Lung (tissue), 12 donors: ENCODE data around the gene SVIL. TPM values are rescaled to one million over a fixed set of nuclear protein-coding genes. Genes with fewer than 3 reads are reported as not detected.

Experiments
- ATAC-seq: fragments of 200-7000 bp; cut with Tn5 transposase; one replicate; pipeline ENCODE4 v1.9.1; 2020; ENCODE audit warnings: moderate number of reproducible peaks; ENCODE audit not compliant: insufficient read depth, low FRiP score
- DNase-seq, 3 donors: peaks; one replicate each; pipeline ENCODE4 v3.0.0-alpha.2; 2013 to 2017
- H3K27ac ChIP-seq, 2 donors: one replicate each; pipeline ENCODE4 v1.5.1; 2013; ENCODE audit warnings: mild to moderate bottlenecking in 2 of 2, moderate library complexity in 2 of 2, control low read depth in 1 of 2, inconsistent platforms in 1 of 2, low read depth in 1 of 2, low read length in 1 of 2
- H3K27me3 ChIP-seq, 3 donors: one replicate each; pipeline ENCODE4 v1.5.1; 2013; ENCODE audit warnings: low read length in 2 of 3; ENCODE audit not compliant: control insufficient read depth in 3 of 3, insufficient read depth in 3 of 3
- H3K36me3 ChIP-seq, 4 donors: one replicate each; pipeline ENCODE4 v1.5.1; 2013; ENCODE audit warnings: low read length in 4 of 4, mild to moderate bottlenecking in 1 of 4, moderate library complexity in 1 of 4; ENCODE audit not compliant: control insufficient read depth in 4 of 4, insufficient read depth in 4 of 4
- H3K4me1 ChIP-seq, 5 donors: one replicate each; pipeline ENCODE4 v1.5.1; 2013; ENCODE audit warnings: low read length in 5 of 5, mild to moderate bottlenecking in 2 of 5, moderate library complexity in 1 of 5; ENCODE audit not compliant: control insufficient read depth in 5 of 5, insufficient read depth in 5 of 5
- H3K4me3 ChIP-seq: one replicate; pipeline ENCODE4 v1.5.1; 2013; ENCODE audit warnings: mild to moderate bottlenecking, control low read depth, moderate library complexity
- H3K9ac ChIP-seq, 2 donors: one replicate each; pipeline ENCODE4 v1.5.1; 2013; ENCODE audit warnings: low read length in 2 of 2, control low read depth in 1 of 2; ENCODE audit not compliant: insufficient read depth in 1 of 2
- H3K9me3 ChIP-seq, 4 donors: one replicate each; pipeline ENCODE4 v1.5.1; 2013; ENCODE audit warnings: low read length in 3 of 4, mild to moderate bottlenecking in 1 of 4, moderate library complexity in 1 of 4; ENCODE audit not compliant: control insufficient read depth in 4 of 4, insufficient read depth in 3 of 4
- CTCF ChIP-seq: IDR thresholded peaks from 2 replicates; pipeline ENCODE4 v1.5.1; 2012; ENCODE audit warnings: mild to moderate bottlenecking; ENCODE audit errors: control extremely low read depth, extremely low read depth
- WGBS, 2 donors: extraction: QIAGEN DNeasy Blood & Tissue Kit; methylation state at CpG; one replicate each; pipeline ENCODE4 v1.1.7; 2013; 5-methylcytosine and 5-hydroxymethylcytosine counted together
- polyA plus RNA-seq, 2 donors: library from polyadenylated mRNA; stranded (reverse); fragments of 200-250 nt; gene quantifications; one replicate each; pipeline ENCODE4 v1.2.1, GENCODE V29; 2013
- total RNA-seq, 2 donors: library from RNA; depleted of rRNA in 1 of 2; stranded (reverse); fragments of >200 nt in 1 of 2; gene quantifications; one replicate each; pipeline ENCODE4 v1.2.1, GENCODE V29; 2014 to 2021
- donor health status: control.
- donor health status: control.
- donor health status: Bipolar disorder and iron deficiency.
- donor health status: healthy.
- donor health status: DM: yes; HTN: yes; CAD: no.

Gene SVIL
- total and polyA plus RNA-seq, 4 donors: 13.6 to 117 (median 44.0) TPM

- H3K27me3 ChIP-seq: no peaks in the 10 kb centered on the region
- peak; percentile 62 to 70 (median 64) for DNase-seq
- no peak for ATAC-seq
- 52 to 53% methylated on average over 13 to 14 of the region's 14 CpGs for WGBS, 2 donors
- no peak for TF ChIP-seq CTCF
- H3K4me1 ChIP-seq: peaks cover 0 to 26% (median 6%) of the 10 kb centered on the region in 5 donors
- no peaks in the 10 kb centered on the region for H3K9me3 ChIP-seq
- peak overlapping the region in 1 of 2 donors; percentile 26 for H3K9ac ChIP-seq
- no peak overlapping the region for H3K27ac ChIP-seq
- H3K4me3 ChIP-seq: no peak overlapping the region
- H3K36me3 ChIP-seq: peaks cover 0 to 20% (median 11%) of the 10 kb centered on the region in 4 donors
Observed at GRCh38 chr10:29482591-29483431, 152.0 kb downstream of the SVIL start.

DNA sequence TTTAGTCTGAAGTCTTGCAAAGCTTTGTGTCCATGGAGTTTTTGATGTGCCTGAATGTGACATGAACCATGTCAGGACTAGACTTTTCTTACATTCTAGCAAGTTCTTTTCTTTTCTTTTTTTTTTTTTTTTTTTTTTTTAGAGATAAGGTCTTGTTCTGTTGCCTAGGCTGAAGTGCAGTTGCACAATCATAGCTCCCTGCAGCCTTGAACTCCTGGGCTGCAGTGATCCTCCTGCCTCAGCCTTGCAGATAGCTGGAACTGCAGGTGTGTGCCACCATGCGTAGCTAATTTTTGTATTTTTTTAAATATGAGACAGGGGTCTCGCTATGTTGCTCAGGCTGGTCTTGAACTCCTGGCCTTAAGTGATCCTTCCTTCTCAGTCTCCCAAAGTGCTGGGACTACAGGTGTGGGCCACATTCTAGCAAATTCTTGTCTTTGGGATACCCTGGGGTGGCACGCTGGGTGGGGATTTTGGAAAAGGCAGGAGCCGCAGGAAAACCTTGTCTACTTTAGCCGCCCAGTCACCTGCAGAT is 152.8 kb downstream of the SVIL start:
- H3K9ac ChIP-seq: no peak overlapping the region
- 77 to 87% methylated on average over 5 of the region's 5 CpGs for WGBS, 2 donors
- ATAC-seq (no peak), DNase-seq (no peak)
- no peak overlapping the region for H3K27ac ChIP-seq
- H3K27me3 ChIP-seq: no peaks in the 10 kb centered on the region
- H3K4me1 ChIP-seq: peaks cover 0 to 26% (median 6%) of the 10 kb centered on the region in 5 donors
- no peak for TF ChIP-seq CTCF
- H3K36me3 ChIP-seq: peaks cover 0 to 22% (median 11%) of the 10 kb centered on the region in 4 donors
- H3K9me3 ChIP-seq: no peaks in the 10 kb centered on the region
- H3K4me3 ChIP-seq: no peak overlapping the region

DNA sequence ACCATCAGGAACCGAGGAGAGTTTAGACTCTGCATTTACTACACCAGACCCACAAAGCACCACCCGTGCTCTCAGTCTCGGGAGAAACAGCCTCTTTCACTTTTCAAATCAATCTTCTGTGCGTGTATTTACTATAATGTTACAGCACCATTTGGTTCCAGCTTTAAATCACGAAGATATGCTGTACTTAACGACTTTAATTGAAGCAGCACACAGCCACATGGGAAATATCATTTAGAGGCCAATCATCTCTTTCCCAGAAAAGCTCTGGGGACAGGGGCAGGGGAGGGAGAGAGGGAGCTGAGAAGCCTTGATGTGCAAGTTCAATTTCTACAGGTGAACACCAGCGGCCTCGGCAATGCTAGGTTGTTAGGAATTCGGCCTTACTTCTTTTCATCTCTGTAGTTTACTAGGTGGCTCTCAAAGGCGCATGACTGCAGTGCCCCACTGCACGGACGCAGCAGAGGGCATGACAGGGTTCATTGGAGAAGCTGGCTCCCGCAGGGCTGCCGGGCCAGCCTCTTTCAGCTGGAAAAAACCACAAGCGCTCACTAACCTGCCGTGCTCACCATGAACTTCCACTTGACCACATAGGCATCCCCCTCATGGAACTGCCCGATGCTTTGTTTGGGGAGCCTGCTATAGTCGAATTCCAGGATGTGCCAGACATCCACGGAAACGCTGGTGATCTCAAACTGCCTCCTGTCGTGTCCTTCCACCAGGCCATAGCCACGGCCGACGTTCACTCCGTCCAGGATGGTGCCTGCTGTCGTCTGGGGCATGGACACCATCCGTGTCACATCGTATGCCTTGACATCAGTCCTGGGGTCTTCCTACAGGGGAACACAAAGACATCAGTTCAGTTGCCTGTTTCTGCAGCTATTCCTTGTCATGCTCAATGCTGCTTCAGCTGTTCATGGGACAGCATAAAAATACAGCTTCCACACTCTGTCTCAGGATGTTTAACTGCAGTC is 154.5 kb downstream of the SVIL start:
- Histone ChIP-seq H3K36me3 (peaks cover 0 to 19% (median 5%) of the 10 kb centered on the region in 4 donors), H3K9ac (no peak overlapping the region), H3K9me3 (no peaks in the 10 kb centered on the region), H3K4me1 (peaks cover 0 to 26% (median 6%) of the 10 kb centered on the region in 5 donors), H3K4me3 (no peak overlapping the region), H3K27ac (no peak overlapping the region), H3K27me3 (no peaks in the 10 kb centered on the region)
- WGBS, 2 donors: 90 to 93% methylated on average over 28 of the region's 28 CpGs
- peak in 2 of 3 donors; percentile 6 to 13 for DNase-seq
- TF ChIP-seq CTCF: no peak
- no peak for ATAC-seq
